CD4-positive, alpha-beta T cell (primary cell): ENCODE measurements around the gene FAN1. TPM values are rescaled to one million over a fixed set of nuclear protein-coding genes. Genes with fewer than 3 reads are reported as not detected.
"Not testable (repeated sequence)": the region's sequence is repeated elsewhere in the genome, so short reads cannot be mapped to it uniquely, and the experiment has no call there.

Experiments used
- ATAC-seq: fragments of 200-7000 bp; cut with Tn5 transposase; one replicate; pipeline ENCODE4 v1.10.0; 2022; ENCODE audit warnings: mild to moderate bottlenecking; ENCODE audit not compliant: poor library complexity
- CTCF ChIA-PET: fragments of 350-600 bp; sonication (Branson Sonifier 250); formaldehyde crosslinking; loops from one replicate; lab custom pipeline; 2021; ENCODE audit warnings: antibody characterized with exemption, inconsistent platforms; lab: Charles Lee
- POLR2A ChIA-PET: fragments of 350-600 bp; sonication (Branson Sonifier 250); formaldehyde crosslinking; loops from one replicate; lab custom pipeline; 2021; ENCODE audit warnings: antibody characterized with exemption, inconsistent platforms; lab: Charles Lee
- DNase-seq, 14 experiments: peaks; one replicate each; pipeline ENCODE4 v3.0.0-alpha.2; 2013 to 2020; ENCODE audit warnings: mixed read lengths in 2 of 14
- H3K27ac ChIP-seq, 2 donors: one replicate each; pipeline versions ENCODE4 v1.5.1 to v1.7.0; 2013; ENCODE audit warnings: low read length in 2 of 2, low read depth in 1 of 2, mild to moderate bottlenecking in 1 of 2
- H3K27me3 ChIP-seq, 2 experiments: 1 replicate in 1 of 2; 2 replicates in 1 of 2; pipeline versions ENCODE4 v1.6.1 to v1.7.0; 2013; ENCODE audit warnings: low read length in 2 of 2, control low read depth in 1 of 2, mild to moderate bottlenecking in 1 of 2, moderate library complexity in 1 of 2; ENCODE audit not compliant: insufficient read depth in 2 of 2, control insufficient read depth in 1 of 2
- H3K36me3 ChIP-seq: one replicate; pipeline ENCODE4 v1.6.1; 2013; ENCODE audit warnings: low read length, control low read depth; ENCODE audit not compliant: insufficient read depth
- H3K4me1 ChIP-seq: one replicate; pipeline ENCODE4 v1.6.1; 2013; ENCODE audit warnings: low read length, control low read depth; ENCODE audit not compliant: insufficient read depth
- H3K4me3 ChIP-seq: one replicate; pipeline ENCODE4 v1.5.1; 2013; ENCODE audit warnings: mild to moderate bottlenecking, low read length, moderate library complexity
- H3K9me3 ChIP-seq, 2 experiments: 1 replicate in 1 of 2; 2 replicates in 1 of 2; pipeline versions ENCODE4 v1.6.1 to v1.7.0; 2013; ENCODE audit warnings: low read length in 2 of 2, mild to moderate bottlenecking in 2 of 2, control low read depth in 1 of 2, moderate library complexity in 1 of 2; ENCODE audit not compliant: control insufficient read depth in 1 of 2, insufficient read depth in 1 of 2
- H3K27ac Mint-ChIP-seq: one replicate; pipeline ENCODE4 v1.8.0; 2020; ENCODE audit warnings: mixed read lengths
- H3K27me3 Mint-ChIP-seq: one replicate; pipeline ENCODE4 v1.8.0; 2021; ENCODE audit warnings: mixed read lengths
- H3K36me3 Mint-ChIP-seq: one replicate; pipeline ENCODE4 v1.8.0; 2021; ENCODE audit warnings: low read depth, mixed read lengths
- H3K4me1 Mint-ChIP-seq: one replicate; pipeline ENCODE4 v1.8.0; 2021; ENCODE audit warnings: low read depth, mixed read lengths
- H3K4me3 Mint-ChIP-seq: one replicate; pipeline ENCODE4 v1.8.0; 2020; ENCODE audit warnings: mild to moderate bottlenecking, mixed read lengths
- H3K9me3 Mint-ChIP-seq: one replicate; pipeline ENCODE4 v1.8.0; 2020; ENCODE audit warnings: mixed read lengths
- CTCF ChIP-seq: fragments of 200-600 bp; IDR thresholded peaks from one replicate; pipeline ENCODE4 v1.8.0; 2022; ENCODE audit warnings: antibody characterized with exemption, mild to moderate bottlenecking
- intact Hi-C, 2 experiments: fragments of 100-400 bp; cut with DNase I in 1 of 2; cut with micrococcal nuclease in 1 of 2; formaldehyde crosslinking; loops; one replicate each; pipeline versions ENCODE4 v1.15.1 to v1.9.0; 2023 to 2025; cut with DNase I, micrococcal nuclease
- total RNA-seq, 174 experiments: library from RNA in 2 of 174; stranded (reverse) in 2 of 174; gene quantifications; one replicate each; pipeline ENCODE4 v1.2.3 and lab custom pipeline; 2021 to 2026

The FAN1 gene
- total RNA-seq, 2 experiments from 2014 or later, result 15.3 to 15.9 TPM

- Mint-ChIP-seq H3K36me3 (no peaks in the 10 kb centered on the region), H3K4me1 (peaks cover 8% of the 10 kb centered on the region), H3K27ac (no peak overlapping the region), H3K27me3 (peaks cover 4% of the 10 kb centered on the region), H3K4me3 (no peak overlapping the region), H3K9me3 (peaks cover 2% of the 10 kb centered on the region)
- Histone ChIP-seq H3K27me3 (peaks cover 0 to 4% of the 10 kb centered on the region in 2 experiments), H3K36me3 (no peaks in the 10 kb centered on the region), H3K27ac (no peak overlapping the region), H3K4me1 (peaks cover 6% of the 10 kb centered on the region), H3K9me3 (peaks cover 0 to 4% of the 10 kb centered on the region in 2 experiments), H3K4me3 (no peak overlapping the region)
- no peak for ATAC-seq
- CTCF ChIA-PET, result interaction anchor here (1.4 kb wide), 1 partner anchor 106 kb away, joined by 3 read pairs; no protein-coding TSS in a partner anchor
- intact Hi-C loops, result no loop called here
- no peak for DNase-seq
- POLR2A ChIA-PET, result no interaction called here
- TF ChIP-seq CTCF, result no peak
Measured at GRCh38 chr15:30878515-30878914, 25.2 kb upstream of the FAN1 start.

- Histone ChIP-seq H3K36me3 (no peaks in the 10 kb centered on the region), H3K27ac (no peak overlapping the region), H3K4me1 (peaks cover 6% of the 10 kb centered on the region), H3K9me3 (peaks cover 0 to 4% of the 10 kb centered on the region in 2 experiments), H3K4me3 (no peak overlapping the region), H3K27me3 (peaks cover 0 to 4% of the 10 kb centered on the region in 2 experiments)
- ChIA-PET CTCF (no interaction called here), POLR2A (no interaction called here)
- TF ChIP-seq CTCF, result no peak
- DNase-seq (peak in 10 of 14 experiments; percentile 7 to 49 (median 22)), ATAC-seq (peak; percentile 94)
- intact Hi-C loops, result no loop called here
- Mint-ChIP-seq H3K4me3 (no peak overlapping the region), H3K4me1 (peaks cover 8% of the 10 kb centered on the region), H3K27me3 (peaks cover 4% of the 10 kb centered on the region), H3K36me3 (no peaks in the 10 kb centered on the region), H3K9me3 (peaks cover 2% of the 10 kb centered on the region), H3K27ac (no peak overlapping the region)
Measured at GRCh38 chr15:30882849-30883433, 20.8 kb upstream of the FAN1 start.

- H3K9me3 Mint-ChIP-seq, ATAC-seq, H3K27ac ChIP-seq, H3K36me3 Mint-ChIP-seq, H3K4me1 ChIP-seq, H3K36me3 ChIP-seq, DNase-seq, H3K27me3 Mint-ChIP-seq, H3K4me3 Mint-ChIP-seq, CTCF ChIA-PET, H3K4me1 Mint-ChIP-seq, H3K9me3 ChIP-seq, H3K27ac Mint-ChIP-seq, H3K4me3 ChIP-seq, intact Hi-C loops, H3K27me3 ChIP-seq, POLR2A ChIA-PET: not testable (repeated sequence)
Measured at GRCh38 chr15:30883666-30884065, 20.0 kb upstream of the FAN1 start.

- no peaks in the 10 kb centered on the region for H3K36me3 Mint-ChIP-seq
- POLR2A ChIA-PET, result no interaction called here
- no peak overlapping the region for H3K27ac Mint-ChIP-seq
- no peaks in the 10 kb centered on the region for H3K9me3 Mint-ChIP-seq
- no peak for ATAC-seq
- no peaks in the 10 kb centered on the region for H3K36me3 ChIP-seq
- peaks cover 0 to 4% of the 10 kb centered on the region in 2 experiments for H3K9me3 ChIP-seq
- TF ChIP-seq CTCF, result no peak
- no peak overlapping the region for H3K4me3 Mint-ChIP-seq
- peaks cover 4% of the 10 kb centered on the region for H3K27me3 Mint-ChIP-seq
- H3K27me3 ChIP-seq, result peaks cover 0 to 4% of the 10 kb centered on the region in 2 experiments
- H3K27ac ChIP-seq, result no peak overlapping the region
- peaks cover 6% of the 10 kb centered on the region for H3K4me1 ChIP-seq
- no peak for DNase-seq
- CTCF ChIA-PET, result interaction anchor here (0.7 kb wide), 1 partner anchor 16 kb away, joined by 4 read pairs; no protein-coding TSS in a partner anchor
- intact Hi-C loops, result no loop called here
- no peak overlapping the region for H3K4me3 ChIP-seq
- peaks cover 8% of the 10 kb centered on the region for H3K4me1 Mint-ChIP-seq
Measured at GRCh38 chr15:30885814-30886213, 17.9 kb upstream of the FAN1 start.
